DMS79 (cell line): Measurements from ENCODE around the gene EFCAB14.
A peak's percentile ranks its signal among the peaks of the same experiment; 100 is the strongest.
"Not testable (repeated sequence)": the region's sequence is repeated elsewhere in the genome, so short reads cannot be mapped to it uniquely, and the experiment has no call there.

Source experiments
- DNase-seq: peaks from one replicate; lab custom pipeline; 2025; lab: John Stamatoyannopoulos, UW

EFCAB14 gene

GRCh38 chr1:46721686-46722205, 2.8 kb upstream of the EFCAB14 start:
- DNase-seq = no peak

DNA sequence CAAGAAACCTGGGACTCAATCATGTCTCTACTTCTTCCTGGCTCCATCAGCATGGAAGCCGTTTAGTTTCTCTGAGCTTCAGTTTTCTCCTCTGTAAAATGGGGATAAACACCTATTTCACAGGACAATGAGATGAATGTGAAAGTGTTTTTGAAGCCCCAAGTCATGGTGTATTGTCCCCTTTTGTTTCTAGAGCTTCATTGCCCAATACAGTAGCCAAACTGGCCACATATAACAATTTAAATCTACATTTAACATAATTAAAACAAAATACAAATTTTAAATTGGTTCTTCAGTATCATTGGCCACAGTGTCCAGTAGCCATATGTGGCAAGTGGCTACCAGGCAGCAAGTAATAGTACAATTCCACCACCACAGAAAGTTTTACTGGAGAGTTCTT, 2.3 kb upstream of the EFCAB14 start:
- DNase-seq = no peak

- not testable (repeated sequence) for DNase-seq
Measured at GRCh38 chr1:46720319-46720718, 1.4 kb upstream of the EFCAB14 start.

DNA sequence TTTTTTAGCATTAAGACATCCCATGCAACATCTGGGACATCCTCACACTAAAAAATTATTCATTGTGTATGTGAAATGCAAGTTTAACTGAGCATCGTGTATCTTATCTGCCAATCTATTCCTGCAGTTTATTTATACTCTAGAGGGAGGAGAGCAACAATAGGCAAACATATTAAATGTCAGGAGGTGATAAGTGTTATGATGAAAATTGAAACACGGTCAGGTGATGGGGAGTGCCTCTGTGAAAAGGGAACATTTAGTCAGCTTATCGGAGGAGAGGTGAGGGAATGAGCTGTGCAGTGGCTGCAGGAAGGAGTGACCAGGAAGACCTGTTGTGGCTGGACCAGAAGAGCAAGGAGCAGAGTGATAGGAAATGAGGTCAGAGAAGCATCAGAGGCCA, 775 bp upstream of the EFCAB14 start:
- DNase-seq = no peak

GRCh38 chr1:46718340-46718726, 581 bp downstream of the EFCAB14 start:
- no peak for DNase-seq

- DNase-seq = no peak
Measured at GRCh38 chr1:46717654-46718053, 1.3 kb downstream of the EFCAB14 start.

DNA sequence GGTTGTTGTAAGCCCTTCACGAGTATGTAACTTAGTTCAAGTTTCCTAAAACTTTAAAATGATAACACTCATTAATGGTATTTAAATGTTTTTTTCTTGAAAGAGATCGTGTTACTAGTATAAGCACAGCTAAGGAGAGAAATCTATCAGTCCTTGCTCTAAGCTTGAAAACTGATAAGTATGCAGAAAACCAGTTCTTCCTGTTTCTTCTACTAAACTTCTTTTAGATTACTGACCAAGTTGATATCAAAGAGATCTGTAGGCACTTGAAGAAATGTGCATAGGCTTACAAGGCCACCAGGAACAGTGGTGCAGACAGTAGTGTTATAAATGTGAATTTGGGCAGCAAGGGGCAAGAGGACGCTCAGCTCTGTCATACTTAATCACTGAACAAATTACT, 3.9 kb downstream of the EFCAB14 start:
- no peak for DNase-seq

DNA sequence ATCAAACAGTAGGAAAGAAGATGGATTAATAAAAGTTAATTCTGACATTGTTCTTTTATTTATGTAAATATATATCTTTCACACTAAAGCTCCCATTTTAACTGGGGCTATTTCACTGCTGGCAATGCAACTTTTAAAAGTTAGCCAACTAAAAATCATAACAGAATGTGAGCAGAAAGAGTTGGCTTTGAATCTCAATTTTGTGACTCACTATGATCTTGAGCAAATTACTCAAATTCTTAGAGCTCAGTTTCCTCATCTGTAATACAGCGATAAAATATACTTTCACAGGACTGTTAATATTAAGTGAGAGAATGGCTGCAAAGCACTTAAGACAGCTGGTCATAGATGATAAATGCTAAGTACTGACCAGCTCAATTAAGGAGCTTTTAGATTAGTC, 10.8 kb downstream of the EFCAB14 start:
- DNase-seq = no peak

DNA sequence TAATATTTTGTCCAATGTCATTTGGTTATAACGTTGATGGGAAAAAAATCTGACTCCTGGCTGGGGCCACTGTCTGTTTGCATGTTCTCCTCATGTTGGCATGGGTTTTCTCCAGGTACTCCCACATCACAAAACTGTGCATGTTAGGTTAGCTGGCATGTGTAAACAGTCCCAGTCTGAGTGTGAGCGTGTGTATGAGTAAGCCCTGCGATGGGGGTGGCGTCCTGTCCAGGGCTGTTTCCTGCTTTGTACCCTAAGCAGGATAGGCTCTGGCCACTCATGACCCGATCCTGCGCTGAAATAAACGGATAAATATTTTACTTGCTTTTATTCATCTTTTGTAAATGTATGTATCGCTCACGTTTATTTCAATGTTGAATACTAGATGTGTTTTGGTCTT, 13.5 kb downstream of the EFCAB14 start:
- no peak for DNase-seq

- DNase-seq = no peak
Measured at GRCh38 chr1:46703927-46704641, 14.8 kb downstream of the EFCAB14 start.

GRCh38 chr1:46699666-46700065, 19.2 kb downstream of the EFCAB14 start:
- no peak for DNase-seq

DNA sequence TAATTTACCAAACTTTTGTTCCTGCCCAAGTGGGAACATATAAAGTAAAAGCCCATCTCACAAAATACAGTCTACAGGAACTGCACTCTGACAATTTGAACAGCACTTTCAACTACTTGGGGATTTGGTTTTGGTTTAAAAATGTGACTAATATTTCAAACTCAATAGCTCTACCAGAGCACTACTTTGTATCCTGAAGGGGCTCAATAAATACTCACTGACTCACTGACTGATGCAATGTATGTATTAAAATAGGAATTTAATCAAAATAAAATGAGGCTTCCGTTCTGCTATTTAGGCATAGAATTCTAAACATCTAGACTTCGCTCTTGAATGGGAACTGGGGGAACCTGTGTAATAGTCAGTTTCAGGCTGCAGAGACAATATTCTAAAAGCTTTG, 21.9 kb downstream of the EFCAB14 start:
- DNase-seq = no peak

GRCh38 chr1:46694676-46695075, 24.2 kb downstream of the EFCAB14 start:
- DNase-seq = not testable (repeated sequence)

DNA sequence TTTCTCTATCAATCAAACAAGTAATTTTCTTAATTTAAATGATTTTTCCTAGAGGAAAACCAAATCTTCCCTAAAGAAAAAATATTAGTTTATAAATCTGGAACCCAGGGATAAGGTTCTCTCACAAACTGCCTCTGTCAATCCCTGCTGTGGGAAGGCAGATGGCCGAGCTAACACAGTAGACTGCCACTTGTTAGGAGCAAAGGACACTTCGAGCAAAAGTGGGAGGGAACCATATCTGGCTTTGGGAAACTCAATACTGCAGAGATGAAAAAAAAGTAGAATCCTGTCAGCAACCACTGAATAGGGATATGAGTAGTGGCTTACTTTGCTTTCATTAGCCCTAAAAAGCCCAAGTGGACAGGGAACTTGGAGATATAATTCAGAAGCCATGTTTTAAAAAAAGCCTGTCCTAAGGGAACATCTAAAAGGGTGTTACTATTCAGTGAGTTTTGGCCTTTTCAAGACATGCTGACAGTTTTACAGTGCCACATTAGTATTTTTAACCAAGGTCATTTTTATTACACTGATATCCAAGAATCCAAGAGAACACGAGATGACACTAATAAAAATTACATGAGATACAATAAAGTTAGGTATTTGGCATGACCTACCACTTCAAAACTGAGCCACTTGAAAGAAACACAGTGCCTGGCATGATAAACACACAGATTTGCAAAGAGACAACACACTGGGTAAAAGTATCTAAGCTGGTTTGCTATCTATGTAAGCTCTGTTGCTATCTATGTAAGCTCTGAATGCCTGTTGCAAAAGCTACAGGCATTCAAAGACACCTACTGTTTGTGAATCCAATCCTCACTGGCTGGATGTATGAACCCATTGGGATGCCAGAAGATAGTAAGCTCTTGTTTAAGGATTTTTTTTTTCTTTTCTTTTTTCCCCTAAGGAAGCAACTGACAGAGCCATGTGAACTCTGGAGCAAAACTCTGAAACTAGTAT, 25.8 kb downstream of the EFCAB14 start:
- DNase-seq = no peak

- DNase-seq = no peak
Measured at GRCh38 chr1:46691997-46692790, 26.7 kb downstream of the EFCAB14 start.

- DNase-seq = no peak
Measured at GRCh38 chr1:46690931-46691421, 27.9 kb downstream of the EFCAB14 start.

DNA sequence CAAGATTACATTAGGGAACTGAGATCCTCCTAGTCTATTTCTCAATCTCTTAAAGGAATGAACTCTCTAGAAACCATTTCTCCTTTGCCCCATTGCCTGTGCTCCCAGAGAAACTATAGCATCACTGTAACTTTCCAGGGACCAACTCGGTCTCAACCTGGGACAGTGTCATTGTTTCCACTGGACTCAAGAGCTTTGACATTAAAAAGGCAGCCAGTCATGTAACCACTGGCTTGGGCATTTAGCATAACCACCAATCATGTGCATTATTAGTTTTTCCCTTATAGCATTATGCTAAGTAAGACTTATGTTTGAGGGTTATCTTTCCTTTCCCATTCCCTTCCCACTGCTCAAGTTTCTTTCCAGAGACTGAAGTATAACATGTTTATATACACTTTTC, 29.0 kb downstream of the EFCAB14 start:
- DNase-seq = no peak

GRCh38 chr1:46689356-46689755, 29.6 kb downstream of the EFCAB14 start:
- no peak for DNase-seq

DNA sequence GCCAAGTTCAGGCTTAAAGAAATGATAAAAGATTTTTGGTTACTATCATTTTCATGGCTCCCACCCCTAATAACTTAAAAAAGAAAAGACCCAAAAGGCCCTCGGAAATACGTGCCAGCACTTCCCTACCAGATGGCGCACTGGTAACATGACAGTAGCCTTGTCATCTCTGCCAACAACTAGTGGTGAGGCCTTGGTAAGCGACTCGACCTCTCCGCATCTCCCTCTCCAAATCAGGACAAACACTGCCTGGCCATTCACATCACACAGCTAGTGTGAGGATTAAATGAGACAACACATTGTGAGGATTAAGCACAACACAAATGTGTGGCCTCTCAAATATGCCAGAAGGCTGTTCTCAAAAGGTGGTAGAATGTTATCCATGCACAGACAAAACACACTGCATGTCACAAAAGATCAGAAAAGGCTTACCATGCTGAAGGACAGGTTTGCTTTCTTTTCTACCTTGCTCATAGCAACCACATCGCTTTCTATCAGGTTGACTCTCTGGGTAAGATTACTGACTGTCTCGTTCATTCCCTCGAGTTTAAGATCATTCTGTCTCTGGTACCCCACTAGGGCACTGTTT, 30.9 kb downstream of the EFCAB14 start:
- DNase-seq = no peak

DNA sequence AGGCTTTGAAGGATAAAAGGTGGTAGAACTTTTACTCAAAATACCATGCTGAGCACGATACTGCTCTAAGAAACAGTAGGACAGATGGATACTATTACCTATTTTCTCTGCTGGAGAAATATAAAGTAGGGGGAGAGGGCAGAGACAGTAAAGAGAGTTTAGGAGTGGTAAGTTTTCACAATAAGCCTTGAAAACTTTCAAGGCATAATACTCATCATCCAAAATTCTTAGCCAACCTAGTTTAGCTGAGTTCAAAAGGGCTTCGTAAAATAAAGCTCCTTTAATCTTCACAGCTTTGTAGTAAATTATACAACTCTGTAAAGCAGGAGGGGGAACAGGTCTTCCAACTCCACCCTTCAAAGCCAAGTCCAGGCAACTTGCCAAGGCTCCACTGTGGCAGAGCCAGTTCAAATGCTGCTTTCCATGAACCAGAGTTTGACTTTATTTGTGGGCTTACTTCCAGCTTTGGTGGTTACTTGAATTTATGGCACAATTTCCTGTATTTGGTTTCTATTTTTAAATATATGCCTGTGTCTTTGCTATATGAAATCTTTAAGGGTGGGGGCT, 31.7 kb downstream of the EFCAB14 start:
- DNase-seq = peak; percentile 53

GRCh38 chr1:46686255-46686654, 32.7 kb downstream of the EFCAB14 start:
- DNase-seq = no peak
